GM21515 (cell line): ENCODE results near the gene DNAJB11.

ENCODE experiments used
- ATAC-seq: cut with Tn5 transposase; IDR thresholded peaks from one replicate; pipeline ENCODE4 v1.9.1; 2021; ENCODE audit not compliant: unreplicated experiment

Gene DNAJB11

GRCh38 chr3:186594591-186595113, 24.1 kb downstream of the DNAJB11 start:
- no peak for ATAC-seq

GRCh38 chr3:186596568-186597287, 26.2 kb downstream of the DNAJB11 start:
- ATAC-seq: no peak

GRCh38 chr3:186598108-186598784, 27.7 kb downstream of the DNAJB11 start:
- ATAC-seq: no peak

GRCh38 chr3:186598794-186599141, 28.2 kb downstream of the DNAJB11 start:
- ATAC-seq: no peak

- ATAC-seq: no peak
Measured at GRCh38 chr3:186599142-186599784, 28.7 kb downstream of the DNAJB11 start.

GRCh38 chr3:186599785-186600166, 29.3 kb downstream of the DNAJB11 start:
- no peak for ATAC-seq

- ATAC-seq: no peak
Measured at GRCh38 chr3:186600896-186601295, 30.4 kb downstream of the DNAJB11 start.

GRCh38 chr3:186603159-186603558, 32.6 kb downstream of the DNAJB11 start:
- no peak for ATAC-seq

- no peak for ATAC-seq
Measured at GRCh38 chr3:186605078-186605477, 34.6 kb downstream of the DNAJB11 start.

GRCh38 chr3:186605561-186606545, 35.3 kb downstream of the DNAJB11 start:
- no peak for ATAC-seq

- no peak for ATAC-seq
Measured at GRCh38 chr3:186608624-186609215, 38.2 kb downstream of the DNAJB11 start.

GRCh38 chr3:186609247-186609868, 38.8 kb downstream of the DNAJB11 start:
- no peak for ATAC-seq

GRCh38 chr3:186612065-186612464, 41.5 kb downstream of the DNAJB11 start:
- ATAC-seq: no peak

- ATAC-seq: no peak
Measured at GRCh38 chr3:186612721-186613636, 42.5 kb downstream of the DNAJB11 start, which contains the start of gene AHSG. Gene AHSG (plus strand): TSS chr3:186613060. CDS start chr3:186613142, 82 bp downstream.

- ATAC-seq: no peak
Measured at GRCh38 chr3:186613637-186614265, 43.2 kb downstream of the DNAJB11 start.

GRCh38 chr3:186614266-186614596, 43.7 kb downstream of the DNAJB11 start:
- no peak for ATAC-seq

- ATAC-seq: peak; percentile 71
Measured at GRCh38 chr3:186614597-186615483, 44.3 kb downstream of the DNAJB11 start.

GRCh38 chr3:186616299-186616617, 45.7 kb downstream of the DNAJB11 start:
- ATAC-seq: no peak
